ENCODE data around the gene ZNF556.
A peak's percentile ranks its signal among the peaks of the same experiment; 100 is the strongest.
"Not testable (repeated sequence)": the region's sequence is repeated elsewhere in the genome, so short reads cannot be mapped to it uniquely, and the experiment has no call there.

Gene ZNF556

GRCh38 chr19:2866495-2867024 is 575 bp upstream of the ZNF556 start:
- TF ChIP-seq GATA1 (IDR thresholded peaks at IDR 0.05; ENCODE audit: low read depth, low read length) (no peak), POLR2A (IDR thresholded peaks at IDR 0.05; ENCODE audit: low read length) (no peak)
- DNase-seq = no peak

DNA sequence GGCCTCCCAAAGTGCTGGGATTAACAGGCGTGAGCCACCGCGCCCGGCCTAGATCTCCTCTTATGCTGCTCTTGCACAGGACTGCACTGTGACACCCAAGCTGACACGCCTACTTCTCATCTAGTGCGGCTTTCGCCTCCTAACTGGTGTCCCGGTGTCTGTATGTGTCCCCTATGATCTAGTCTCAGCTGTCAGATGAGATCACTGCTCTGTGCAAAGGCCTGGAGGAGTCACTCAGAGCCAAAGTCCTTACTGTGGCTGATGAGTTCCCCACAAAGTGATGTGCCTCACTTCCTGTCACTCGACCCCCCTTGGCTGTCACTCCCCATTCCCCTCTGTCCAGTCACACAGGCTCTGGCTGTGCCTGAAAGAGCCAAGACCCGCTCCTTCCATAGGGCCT is 2.5 kb downstream of the ZNF556 start:
- TF ChIP-seq GATA1 (IDR thresholded peaks at IDR 0.05; ENCODE audit: low read depth, low read length) (no peak), POLR2A (IDR thresholded peaks at IDR 0.05; ENCODE audit: low read length) (no peak)
- DNase-seq = no peak

DNA sequence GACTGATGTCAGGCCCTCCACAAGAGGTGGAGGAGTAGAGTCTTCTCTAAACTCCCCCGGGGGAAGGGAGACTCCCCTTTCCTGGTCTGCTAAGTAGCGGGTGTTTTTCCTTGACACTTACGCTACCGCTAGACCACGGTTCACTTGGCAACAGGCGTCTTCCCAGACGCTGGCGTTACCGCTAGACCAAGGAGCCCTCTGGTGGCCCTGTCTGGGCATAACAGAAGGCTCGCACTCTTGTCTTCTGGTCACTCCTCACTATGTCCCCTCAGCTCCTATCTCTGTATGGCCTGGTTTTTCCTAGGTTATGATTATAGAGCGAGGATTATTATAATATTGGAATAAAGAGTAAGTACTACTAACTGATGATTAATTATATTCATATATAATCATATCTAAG is 5.0 kb downstream of the ZNF556 start:
- not testable (repeated sequence) for DNase-seq

- no peak for TF ChIP-seq POLR2A (IDR thresholded peaks at IDR 0.05; ENCODE audit: low read length)
- TF ChIP-seq GATA1 (IDR thresholded peaks at IDR 0.05; ENCODE audit: low read depth, low read length) = no peak
- no peak for DNase-seq
These were observed 10.5 kb downstream of the ZNF556 start for GRCh38 chr19:2877398-2878331.

GRCh38 chr19:2883686-2884439 is 16.7 kb downstream of the ZNF556 start:
- no peak for TF ChIP-seq POLR2A (IDR thresholded peaks at IDR 0.05; ENCODE audit: low read length)
- TF ChIP-seq GATA1 (IDR thresholded peaks at IDR 0.05; ENCODE audit: low read depth, low read length) = no peak
- DNase-seq = no peak

GRCh38 chr19:2885736-2886135 is 18.6 kb downstream of the ZNF556 start:
- no peak for DNase-seq
- no peak for TF ChIP-seq POLR2A (IDR thresholded peaks at IDR 0.05; ENCODE audit: low read length)
- no peak for TF ChIP-seq GATA1 (IDR thresholded peaks at IDR 0.05; ENCODE audit: low read depth, low read length)

DNA sequence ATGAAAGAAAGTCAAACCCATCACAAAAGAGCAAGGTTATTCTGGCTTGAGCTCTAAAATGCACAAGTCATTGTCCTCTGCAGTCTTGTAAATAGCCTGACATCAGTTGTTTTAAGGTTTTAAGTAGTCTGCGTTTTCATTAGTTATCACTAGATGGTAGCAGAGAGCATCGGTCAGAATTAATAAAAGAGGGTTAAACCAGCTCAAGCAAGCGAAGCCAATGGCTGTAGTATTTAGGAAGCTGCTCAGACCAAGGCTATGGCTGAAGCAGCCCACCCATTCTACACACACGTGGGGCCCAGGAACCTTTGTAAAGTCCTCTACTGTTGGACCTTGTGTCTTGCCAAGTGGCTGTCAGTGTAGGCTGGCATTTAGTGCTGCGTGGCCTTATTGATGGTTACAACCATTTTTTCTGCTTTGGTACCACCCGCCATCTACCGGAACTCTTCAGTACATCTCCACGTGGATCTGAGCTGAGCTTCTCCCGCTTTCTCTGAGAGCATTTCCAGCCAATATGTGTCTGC is 20.3 kb downstream of the ZNF556 start:
- peak in 1 of 2 experiments; percentile 55 for DNase-seq
- TF ChIP-seq GATA1 (IDR thresholded peaks at IDR 0.05; ENCODE audit: low read depth, low read length) (no peak), POLR2A (IDR thresholded peaks at IDR 0.05; ENCODE audit: low read length) (no peak)

DNA sequence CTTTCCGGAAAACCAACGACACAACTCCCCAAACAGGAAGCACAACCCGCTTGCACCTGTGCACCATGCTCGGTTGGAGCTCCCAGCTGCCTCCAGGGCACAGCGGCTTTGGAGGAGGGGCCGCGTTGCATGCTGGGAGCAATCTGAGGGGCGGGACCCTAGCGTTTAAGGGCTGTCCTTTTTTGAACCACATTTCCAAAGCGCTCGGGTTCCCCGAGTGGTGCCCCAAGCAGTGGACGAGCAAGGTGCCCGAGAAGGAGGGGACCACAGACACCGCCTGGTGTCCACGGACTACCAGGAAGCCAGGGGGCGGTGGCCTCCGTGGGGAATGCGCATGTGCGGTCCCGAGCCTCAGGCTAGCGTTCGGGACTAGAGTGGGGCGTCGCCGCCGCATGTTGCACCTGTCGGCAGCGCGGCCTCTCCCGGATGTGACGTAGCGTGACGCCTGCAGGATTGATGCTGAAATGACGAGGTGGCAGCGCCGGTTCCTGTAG is 21.6 kb downstream of the ZNF556 start:
- TF ChIP-seq POLR2A (IDR thresholded peaks at IDR 0.05; ENCODE audit: low read length) (no peak), GATA1 (IDR thresholded peaks at IDR 0.05; ENCODE audit: low read depth, low read length) (no peak)
- no peak for DNase-seq

- not testable (repeated sequence) for DNase-seq
These were observed 23.4 kb downstream of the ZNF556 start for GRCh38 chr19:2890531-2890930.

DNA sequence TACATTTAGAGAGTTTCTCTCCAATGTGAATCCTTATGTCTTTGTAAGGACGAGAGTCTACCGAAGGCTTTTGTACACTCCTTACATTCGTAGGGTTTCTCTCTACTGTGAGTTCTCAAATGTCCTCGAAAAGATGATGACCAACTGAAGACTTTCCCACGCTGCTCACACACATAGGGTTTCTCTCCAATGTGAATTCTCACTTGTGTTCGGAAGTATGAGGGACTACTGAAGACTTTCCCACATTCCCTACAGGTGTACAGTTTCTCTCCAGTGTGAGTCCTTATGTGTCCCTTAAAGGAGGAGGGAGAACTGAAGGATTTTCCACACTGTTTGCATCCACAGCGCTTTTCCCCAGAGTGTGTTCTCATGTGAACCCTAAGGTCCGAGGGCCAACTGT is 29.6 kb downstream of the ZNF556 start:
- no peak for DNase-seq
- TF ChIP-seq POLR2A (IDR thresholded peaks at IDR 0.05; ENCODE audit: low read length) (no peak), GATA1 (IDR thresholded peaks at IDR 0.05; ENCODE audit: low read depth, low read length) (no peak)

DNA sequence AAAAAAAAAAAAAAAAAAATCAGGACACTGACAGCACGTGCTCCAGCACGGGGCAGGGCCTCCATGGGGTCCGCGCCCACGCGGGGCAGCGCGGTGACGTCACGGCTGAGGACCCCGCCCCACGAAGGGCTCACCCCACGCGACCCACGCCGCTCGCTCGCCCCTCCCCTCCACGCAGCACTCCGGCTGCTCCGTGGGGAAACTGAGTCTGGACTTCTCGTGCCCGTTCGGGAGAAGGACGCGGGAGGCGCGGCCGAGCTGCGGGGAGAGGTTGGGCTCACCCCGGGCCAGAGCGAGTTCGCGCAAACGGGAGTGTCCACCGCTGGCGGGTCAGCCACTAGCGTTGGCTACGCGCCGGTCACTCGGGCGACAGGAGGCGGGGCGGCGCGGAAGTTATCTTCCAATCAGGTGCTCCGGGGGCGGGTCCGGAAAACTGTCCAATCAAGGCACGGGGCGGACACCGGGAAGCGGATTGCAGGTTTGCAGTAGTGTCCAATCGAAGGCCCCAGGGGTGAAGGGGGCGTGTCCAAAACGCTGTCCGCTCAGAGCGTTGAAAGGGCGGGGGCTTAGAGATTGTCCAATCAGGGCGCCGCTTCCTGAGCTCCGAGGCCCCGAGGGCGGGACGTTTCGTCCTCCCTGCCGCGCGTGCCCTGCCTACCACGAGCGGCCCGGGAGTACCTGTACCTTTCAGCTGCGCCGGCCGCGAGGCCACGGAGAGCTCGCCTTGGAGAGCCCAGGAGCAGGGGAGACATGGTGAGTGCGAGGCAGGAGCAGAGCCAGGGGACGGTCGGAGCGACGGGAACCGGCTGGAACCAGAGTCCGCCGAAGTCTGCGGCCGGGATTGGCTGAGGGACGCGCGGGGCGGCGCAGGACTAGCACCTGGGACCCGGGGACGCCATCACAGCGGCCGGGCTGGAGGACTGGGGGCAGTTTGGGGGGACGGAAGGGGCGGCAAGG is 33.4 kb downstream of the ZNF556 start, which contains the start of gene ZNF57:
Gene ZNF57 (plus strand): TSS at position 633 of the 957 bp plus-strand sequence. CDS start 118 bp downstream, at position 751.
- TF ChIP-seq POLR2A (IDR thresholded peaks at IDR 0.05; ENCODE audit: low read length) = peak; percentile 56
- no peak for TF ChIP-seq GATA1 (IDR thresholded peaks at IDR 0.05; ENCODE audit: low read depth, low read length)

GRCh38 chr19:2902590-2903218 is 35.6 kb downstream of the ZNF556 start:
- DNase-seq = no peak
- no peak for TF ChIP-seq POLR2A (IDR thresholded peaks at IDR 0.05; ENCODE audit: low read length)
- TF ChIP-seq GATA1 (IDR thresholded peaks at IDR 0.05; ENCODE audit: low read depth, low read length) = no peak

More for the DNA sequence above, 33.4 kb downstream of the ZNF556 start, which contains the start of gene ZNF57:
- DNase-seq = peak; percentile 95 to 97

- DNase-seq = not testable (repeated sequence)
These were observed 36.2 kb downstream of the ZNF556 start for GRCh38 chr19:2903326-2903725.

Measured in erythroblast (primary cell).